ENCODE measurements around the gene PDE6B. TPM values are rescaled to one million over a fixed set of nuclear protein-coding genes. Genes with fewer than 3 reads are reported as not detected.
A peak's percentile ranks its signal among the peaks of the same experiment; 100 is the strongest.

The PDE6B gene
- total RNA-seq, 1 experiment from 2014 or later: not detected

- H3K36me3 ChIP-seq (ENCODE audit: low read depth, low read length): peaks cover 13% of the 10 kb centered on the region
- POLR2A ChIA-PET (ENCODE audit: unreplicated experiment): no interaction called here
- H3K4me3 ChIP-seq (ENCODE audit: low read length): peak overlapping the region; percentile 96
- H3K4me1 ChIP-seq (ENCODE audit: insufficient read depth, low read length): peaks cover 27% of the 10 kb centered on the region
- peak overlapping the region; percentile 40; the same call in 1 of the 2 replicates for H3K27ac ChIP-seq (ENCODE audit: low read length)
- CTCF ChIA-PET: no interaction called here
- H3K79me2 ChIP-seq (ENCODE audit: low read length): peaks cover 20% of the 10 kb centered on the region
- TF ChIP-seq CTCF (conservative IDR thresholded peaks at IDR 0.05; ENCODE audit: low read depth, low read length) (no peak), EZH2phosphoT487 (IDR thresholded peaks at IDR 0.05; ENCODE audit: borderline replicate concordance, low read length) (no peak), EZH2 (IDR thresholded peaks at IDR 0.05; ENCODE audit: low read length, unreplicated experiment) (no peak)
- H3K9ac ChIP-seq (ENCODE audit: low read length): peak overlapping the region; percentile 99
- DNase-seq: no peak
- BruUV-seq (replicated peaks): TSS peak; percentile 35
- no peaks in the 10 kb centered on the region for H3K9me3 ChIP-seq (ENCODE audit: low read length)
- H2AFZ ChIP-seq (ENCODE audit: low read length): peak overlapping the region; percentile 88
- ATAC-seq: no peak
- H3K27me3 ChIP-seq (ENCODE audit: low read length): no peaks in the 10 kb centered on the region
- H3K4me2 ChIP-seq (ENCODE audit: low read length): peak overlapping the region; percentile 97
- no peaks in the 10 kb centered on the region for H4K20me1 ChIP-seq (ENCODE audit: low read length)
- intact Hi-C loops (cut with micrococcal nuclease): no loop called here
- H3K9me2 ChIP-seq (replicated peaks; ENCODE audit: low read length): no peaks in the 10 kb centered on the region
- H3F3A ChIP-seq (ENCODE audit: low read length, unreplicated experiment): no peaks in the 10 kb centered on the region
These were observed 49.9 kb downstream of the PDE6B start for GRCh38 chr4:675036-675882.

GRCh38 chr4:675980-676870 lies 50.9 kb downstream of the PDE6B start:
- Histone ChIP-seq H3K27me3 (ENCODE audit: low read length) (no peaks in the 10 kb centered on the region), H2AFZ (ENCODE audit: low read length) (no peak overlapping the region), H3K4me3 (ENCODE audit: low read length) (no peak overlapping the region), H3K9me2 (replicated peaks; ENCODE audit: low read length) (no peaks in the 10 kb centered on the region), H3K79me2 (ENCODE audit: low read length) (peaks cover 20% of the 10 kb centered on the region), H4K20me1 (ENCODE audit: low read length) (no peaks in the 10 kb centered on the region), H3K4me1 (ENCODE audit: insufficient read depth, low read length) (peaks cover 33% of the 10 kb centered on the region), H3K36me3 (ENCODE audit: low read depth, low read length) (peaks cover 13% of the 10 kb centered on the region), H3K4me2 (ENCODE audit: low read length) (no peak overlapping the region), H3F3A (ENCODE audit: low read length, unreplicated experiment) (no peaks in the 10 kb centered on the region), H3K27ac (ENCODE audit: low read length) (no peak overlapping the region), H3K9me3 (ENCODE audit: low read length) (no peaks in the 10 kb centered on the region), H3K9ac (ENCODE audit: low read length) (no peak overlapping the region)
- no TSS peak for BruUV-seq (replicated peaks)
- no peak for TF ChIP-seq EZH2phosphoT487 (IDR thresholded peaks at IDR 0.05; ENCODE audit: borderline replicate concordance, low read length)
- ATAC-seq (no peak), DNase-seq (no peak)
- intact Hi-C loops (cut with micrococcal nuclease): no loop called here
- ChIA-PET POLR2A (ENCODE audit: unreplicated experiment) (no interaction called here), CTCF (no interaction called here)

- no peak for DNase-seq
- Histone ChIP-seq H4K20me1 (ENCODE audit: low read length) (no peaks in the 10 kb centered on the region), H3F3A (ENCODE audit: low read length, unreplicated experiment) (no peaks in the 10 kb centered on the region), H3K4me3 (ENCODE audit: low read length) (no peak overlapping the region), H3K4me2 (ENCODE audit: low read length) (no peak overlapping the region), H3K27me3 (ENCODE audit: low read length) (no peaks in the 10 kb centered on the region), H3K36me3 (ENCODE audit: low read depth, low read length) (peaks cover 9% of the 10 kb centered on the region), H2AFZ (ENCODE audit: low read length) (no peak overlapping the region), H3K9me3 (ENCODE audit: low read length) (no peaks in the 10 kb centered on the region), H3K79me2 (ENCODE audit: low read length) (peaks cover 20% of the 10 kb centered on the region), H3K4me1 (ENCODE audit: insufficient read depth, low read length) (peaks cover 33% of the 10 kb centered on the region), H3K9me2 (replicated peaks; ENCODE audit: low read length) (no peaks in the 10 kb centered on the region), H3K27ac (ENCODE audit: low read length) (no peak overlapping the region), H3K9ac (ENCODE audit: low read length) (no peak overlapping the region)
- intact Hi-C loops (cut with micrococcal nuclease): no loop called here
- CTCF ChIA-PET: no interaction called here
- BruUV-seq (replicated peaks): no TSS peak
- TF ChIP-seq EZH2phosphoT487 (IDR thresholded peaks at IDR 0.05; ENCODE audit: borderline replicate concordance, low read length): no peak
- TF ChIP-seq EZH2 (IDR thresholded peaks at IDR 0.05; ENCODE audit: low read length, unreplicated experiment): no peak
- no peak for TF ChIP-seq CTCF (conservative IDR thresholded peaks at IDR 0.05; ENCODE audit: low read depth, low read length)
- POLR2A ChIA-PET (ENCODE audit: unreplicated experiment): no interaction called here
- ATAC-seq: no peak
These were observed 51.5 kb downstream of the PDE6B start for GRCh38 chr4:676871-677235.

All from PC-3 (cell line).